IMR-90 (cell line): Measurements from ENCODE around the gene PRKAR1A. TPM values are rescaled to one million over a fixed set of nuclear protein-coding genes. Genes with fewer than 3 reads are reported as not detected.

Experiments used
- ATAC-seq: fragments of 200-7000 bp; cut with Tn5 transposase; 2 replicates; pipeline ENCODE4 v1.9.1; 2020; ENCODE audit warnings: low read depth, mild to moderate bottlenecking, moderate library complexity
- BruUV-seq: library from RNA; stranded (reverse); fragments of 400-500 nt; replicated peaks from 2 replicates; lab custom pipeline; 2021; lab: Mats Ljungman, UMichigan
- CTCF ChIA-PET: fragments of 300-600 bp; formaldehyde crosslinking; extraction: SDS; loops from one replicate; lab custom pipeline; 2021; ENCODE audit warnings: antibody characterized with exemption; lab: Yijun Ruan, JAX
- POLR2A ChIA-PET: fragments of 300-600 bp; sonication (Branson Sonifier 250); formaldehyde crosslinking; loops from one replicate; lab custom pipeline; 2022; ENCODE audit warnings: antibody characterized with exemption; ENCODE audit not compliant: unreplicated experiment; lab: Charles Lee
- DNase-seq: peaks from one replicate; pipeline ENCODE4 v3.0.0; 2013
- H2AFZ ChIP-seq: replicated peaks from 2 replicates; pipeline ENCODE3; 2013; ENCODE audit warnings: low read length, mild to moderate bottlenecking; ENCODE audit not compliant: poor library complexity
- H2AK5ac ChIP-seq: 2 replicates; pipeline ENCODE4 v1.6.1; 2013; ENCODE audit warnings: low read depth, low read length, inconsistent platforms
- H2AK9ac ChIP-seq: replicated peaks from 2 replicates; pipeline ENCODE3; 2013; ENCODE audit warnings: mild to moderate bottlenecking, low read depth, low read length, moderate library complexity; ENCODE audit not compliant: poor library complexity
- H2BK120ac ChIP-seq: 2 replicates; pipeline ENCODE4 v1.6.1; 2013; ENCODE audit warnings: low read depth, low read length, inconsistent platforms
- H2BK15ac ChIP-seq: 3 replicates; pipeline ENCODE4 v1.6.1; 2013; ENCODE audit warnings: low read depth, low read length, inconsistent platforms
- H2BK20ac ChIP-seq: 2 replicates; pipeline ENCODE4 v1.6.1; 2013; ENCODE audit warnings: low read depth, mild to moderate bottlenecking, inconsistent platforms, low read length, moderate library complexity
- H2BK5ac ChIP-seq: 2 replicates; pipeline ENCODE4 v1.6.1; 2013; ENCODE audit warnings: mild to moderate bottlenecking, low read depth, low read length, inconsistent platforms; ENCODE audit not compliant: poor library complexity, severe bottlenecking
- H3K14ac ChIP-seq: replicated peaks from 2 replicates; pipeline ENCODE4 v1.6.1; 2013; ENCODE audit warnings: low read depth, low read length, inconsistent platforms
- H3K18ac ChIP-seq: 2 replicates; pipeline ENCODE4 v1.6.1; 2013; ENCODE audit warnings: low read depth, low read length, control low read depth
- H3K23ac ChIP-seq: 2 replicates; pipeline ENCODE4 v1.6.1; 2013; ENCODE audit warnings: low read depth, low read length, inconsistent platforms
- H3K27ac ChIP-seq: 2 replicates; pipeline ENCODE4 v1.5.1; 2013; ENCODE audit warnings: mild to moderate bottlenecking, control low read depth, low read length; ENCODE audit not compliant: insufficient read depth
- H3K27me3 ChIP-seq: 2 replicates; pipeline ENCODE4 v1.6.1; 2013; ENCODE audit warnings: low read length; ENCODE audit not compliant: control insufficient read depth, insufficient read depth
- H3K36me3 ChIP-seq: 2 replicates; pipeline ENCODE4 v1.6.1; 2013; ENCODE audit warnings: low read length, mixed read lengths; ENCODE audit not compliant: control insufficient read depth, insufficient read depth
- H3K4ac ChIP-seq: 2 replicates; pipeline ENCODE4 v1.6.1; 2013; ENCODE audit warnings: low read depth, low read length, inconsistent platforms
- H3K4me1 ChIP-seq: 2 replicates; pipeline ENCODE4 v1.6.1; 2013; ENCODE audit warnings: low read length, mixed read lengths; ENCODE audit not compliant: control insufficient read depth, insufficient read depth
- H3K4me2 ChIP-seq: 2 replicates; pipeline ENCODE4 v1.6.1; 2013; ENCODE audit warnings: low read depth, mild to moderate bottlenecking, control low read depth, low read length, moderate library complexity
- H3K4me3 ChIP-seq: 2 replicates; pipeline ENCODE4 v1.5.1; 2013; ENCODE audit warnings: low read depth, mild to moderate bottlenecking, control low read depth, low read length, moderate library complexity; ENCODE audit not compliant: insufficient read depth
- H3K56ac ChIP-seq: 2 replicates; pipeline ENCODE4 v1.6.1; 2013; ENCODE audit warnings: low read length, inconsistent platforms; ENCODE audit not compliant: insufficient read depth; ENCODE audit errors: extremely low read depth
- H3K79me1 ChIP-seq, 2 experiments: 2 replicates each; pipeline ENCODE4 v1.6.1; 2013; ENCODE audit warnings: low read length in 2 of 2, inconsistent platforms in 1 of 2, low read depth in 1 of 2
- H3K9ac ChIP-seq: 2 replicates; pipeline ENCODE4 v1.6.1; 2013; ENCODE audit warnings: low read depth, low read length, control low read depth
- H3K9me1 ChIP-seq: 2 replicates; pipeline ENCODE4 v1.6.1; 2013; ENCODE audit warnings: low read length, inconsistent platforms; ENCODE audit not compliant: insufficient read depth
- H3K9me3 ChIP-seq: 2 replicates; pipeline ENCODE4 v1.6.1; 2013; ENCODE audit warnings: low read length; ENCODE audit not compliant: control insufficient read depth, insufficient read depth
- H4K20me1 ChIP-seq: 2 replicates; pipeline ENCODE4 v1.6.1; 2013; ENCODE audit warnings: low read length, inconsistent platforms; ENCODE audit not compliant: insufficient read depth
- H4K5ac ChIP-seq: 2 replicates; pipeline ENCODE4 v1.6.1; 2013; ENCODE audit warnings: mild to moderate bottlenecking, low read depth, low read length, control low read depth
- H4K8ac ChIP-seq, 2 experiments: 2 replicates each; pipeline ENCODE4 v1.6.1; 2013; ENCODE audit warnings: low read depth in 2 of 2, low read length in 2 of 2, control low read depth in 1 of 2, inconsistent platforms in 1 of 2
- H4K91ac ChIP-seq: 2 replicates; pipeline ENCODE4 v1.6.1; 2013; ENCODE audit warnings: low read depth, low read length, inconsistent platforms; ENCODE audit not compliant: insufficient read depth
- MAFK ChIP-seq: IDR thresholded peaks from 2 replicates; pipeline ENCODE4 v1.6.1; 2012; ENCODE audit warnings: low read depth, low read length, improper control_type of control experiment
- MAZ ChIP-seq: IDR thresholded peaks from 2 replicates; pipeline ENCODE4 v1.6.1; 2012; ENCODE audit warnings: low read depth, mild to moderate bottlenecking, low read length, improper control_type of control experiment, moderate library complexity, borderline replicate concordance
- RAD21 ChIP-seq: IDR thresholded peaks from 2 replicates; pipeline ENCODE4 v1.6.1; 2012; ENCODE audit warnings: low read length, improper control_type of control experiment
- RCOR1 ChIP-seq: IDR thresholded peaks from 2 replicates; pipeline ENCODE4 v1.6.1; 2012; ENCODE audit warnings: mild to moderate bottlenecking, low read length, improper control_type of control experiment; ENCODE audit not compliant: insufficient replicate concordance
- WGBS, 2 experiments: methylation state at CpG; one replicate each; pipeline versions ENCODE4 v1.1.5 to v1.1.7; 2013; ENCODE audit warnings: missing lambda C conversion rate in 2 of 2; ENCODE audit not compliant: insufficient read length in 1 of 2; ENCODE audit errors: extremely low coverage in 2 of 2; 5-methylcytosine and 5-hydroxymethylcytosine counted together
- dilution Hi-C: fragments of 300-500 bp; cut with HindIII; formaldehyde crosslinking; loops from one replicate; pipeline ENCODE4 v1.14.3; 2018; ENCODE audit warnings: low sequenced_read_pairs; ENCODE audit not compliant: unreplicated experiment
- in situ Hi-C: fragments of 300-500 bp; cut with MboI; formaldehyde crosslinking; loops from 3 replicates; pipeline ENCODE4 v1.14.3; 2019; ENCODE audit warnings: low sequenced_read_pairs, inconsistent platforms, mixed read lengths
- intact Hi-C: fragments of 100-400 bp; cut with micrococcal nuclease; formaldehyde crosslinking; loops from 2 replicates; pipeline ENCODE4 v1.10.0; 2022
- polyA plus RNA-seq, 3 experiments: library from polyadenylated mRNA; depleted of rRNA; stranded (reverse); fragments of >200 nt; gene quantifications; 2 replicates each; pipeline ENCODE4 v1.2.3, GENCODE V29; 2012; ENCODE audit warnings: low replicate concordance in 1 of 3
- total RNA-seq: library from RNA; depleted of rRNA; stranded (reverse); fragments of >200 nt; gene quantifications from 2 replicates; pipeline ENCODE4 v1.2.3, GENCODE V29; 2012

Gene PRKAR1A
- total and polyA plus RNA-seq, 2 of the 4 experiments (the other 2 are of a cell fraction), result 145 to 256 TPM

GRCh38 chr17:68560966-68561720 lies 48.9 kb downstream of the PRKAR1A start:
- Histone ChIP-seq H2BK15ac (no peak overlapping the region), H3K4me3 (no peak overlapping the region), H3K9ac (no peak overlapping the region), H3K18ac (no peak overlapping the region), H3K9me3 (no peaks in the 10 kb centered on the region), H3K56ac (no peak overlapping the region), H3K9me1 (no peaks in the 10 kb centered on the region), H3K36me3 (no peaks in the 10 kb centered on the region), H3K27me3 (peaks cover 4% of the 10 kb centered on the region), H2BK20ac (no peak overlapping the region), H4K8ac (no peak overlapping the region), H4K91ac (no peak overlapping the region), H2BK5ac (no peak overlapping the region), H2BK120ac (no peak overlapping the region), H3K4ac (no peak overlapping the region), H3K27ac (no peak overlapping the region), H4K5ac (no peak overlapping the region), H3K23ac (no peak overlapping the region), H3K4me2 (no peak overlapping the region), H3K14ac (no peak overlapping the region), H2AFZ (no peak overlapping the region), H2AK5ac (no peak overlapping the region), H4K20me1 (no peaks in the 10 kb centered on the region), H3K79me1 (no peaks in the 10 kb centered on the region), H2AK9ac (no peak overlapping the region), H3K4me1 (no peaks in the 10 kb centered on the region)
- ChIA-PET CTCF (interaction anchor here (0.6 kb wide), 1 partner anchor 561 kb away, joined by 3 read pairs; no protein-coding TSS in a partner anchor), POLR2A (no interaction called here)
- no peak for TF ChIP-seq MAFK
- TF ChIP-seq RAD21, result no peak
- TF ChIP-seq MAZ, result no peak
- TF ChIP-seq RCOR1, result no peak
- in situ Hi-C loops, result no loop called here
- dilution Hi-C loops, result no loop called here
- DNase-seq (no peak), ATAC-seq (no peak)
- BruUV-seq, result no TSS peak
- intact Hi-C loops, result no loop called here
- WGBS, 2 experiments, result no CpG with 5 or more reads among the region's 3 CpGs
